NCI-H1436 (cell line): Measurements from ENCODE around the gene SYNRG.

ENCODE experiments used
- DNase-seq: peaks from one replicate; lab custom pipeline; 2025; lab: John Stamatoyannopoulos, UW

Gene SYNRG

DNA sequence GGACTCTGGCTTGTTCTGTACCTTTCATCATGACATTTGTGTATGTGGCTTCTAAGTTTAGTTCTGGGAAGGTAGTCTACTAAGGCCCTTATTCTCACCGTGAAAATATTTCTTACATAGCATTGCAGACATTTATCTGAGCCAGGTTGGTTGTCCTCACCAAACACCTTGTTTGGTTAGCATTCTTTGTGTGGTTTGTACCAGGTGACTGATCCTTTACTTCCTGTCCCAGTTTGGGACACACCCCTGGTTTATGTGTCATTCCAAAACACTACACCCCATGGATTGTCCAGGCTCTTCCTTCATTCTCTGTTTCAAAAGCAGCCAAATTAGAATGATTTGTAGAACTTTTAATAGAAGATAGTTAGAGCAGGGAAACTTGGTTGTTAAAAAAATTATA is 142.7 kb downstream of the SYNRG start:
- no peak for DNase-seq

DNA sequence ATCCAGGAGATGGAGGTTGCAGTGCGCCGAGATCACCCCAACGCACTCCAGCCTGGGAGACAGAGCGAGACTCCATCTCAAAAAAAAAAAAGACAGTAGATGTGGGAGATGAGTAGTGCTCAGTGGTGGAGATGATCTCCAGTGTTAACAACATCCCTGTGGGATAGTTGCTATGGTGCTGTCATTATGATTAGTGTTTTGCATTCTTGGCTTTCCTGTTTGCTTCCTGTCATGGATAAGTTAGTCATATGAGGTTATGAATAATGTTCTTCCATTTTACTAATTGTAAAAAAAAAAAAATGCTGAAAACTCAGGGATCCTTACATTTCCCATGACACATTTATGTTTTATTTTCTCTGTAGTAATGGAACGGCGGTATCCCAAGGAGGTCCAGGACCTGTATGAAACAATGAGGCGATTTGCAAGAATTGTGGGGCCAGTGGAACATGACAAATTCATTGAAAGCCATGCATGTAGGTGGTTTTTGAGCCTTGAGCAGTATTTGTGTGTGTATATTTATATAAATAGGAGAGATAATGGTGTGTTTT is 144.1 kb downstream of the SYNRG start:
- no peak for DNase-seq
